GM18526 (cell line): ENCODE measurements around the gene PSMD11.

ENCODE experiments used
- POLR2A ChIP-seq: IDR thresholded peaks from 3 replicates; pipeline ENCODE4 v1.6.1; 2011; ENCODE audit not compliant: insufficient read length; ENCODE audit errors: extremely low read depth

PSMD11 gene

GRCh38 chr17:32460054-32460453 is 15.7 kb downstream of the PSMD11 start:
- TF ChIP-seq POLR2A, result no peak

- TF ChIP-seq POLR2A, result no peak
Observed at GRCh38 chr17:32461498-32461852, 17.2 kb downstream of the PSMD11 start.

GRCh38 chr17:32461853-32462617 is 17.7 kb downstream of the PSMD11 start:
- TF ChIP-seq POLR2A, result no peak

DNA sequence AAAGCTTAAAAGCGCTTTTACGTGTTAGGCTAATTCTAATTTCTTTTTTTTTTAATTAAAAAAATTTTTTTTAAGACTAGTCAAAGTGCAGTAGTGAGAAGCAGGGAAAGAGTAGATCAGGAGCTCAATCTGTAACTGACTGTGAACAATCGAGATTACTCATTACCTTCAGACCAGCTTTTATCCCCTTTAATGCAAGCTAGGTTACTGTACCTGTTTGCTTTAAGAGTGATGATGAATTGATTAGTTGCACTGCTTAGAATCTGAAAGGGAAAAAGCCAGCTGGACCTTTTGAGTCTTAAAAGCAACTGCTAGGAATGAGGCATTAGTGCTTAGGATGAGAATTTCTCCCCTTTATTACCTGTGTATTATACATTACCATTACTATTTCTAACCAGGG is 19.0 kb downstream of the PSMD11 start:
- TF ChIP-seq POLR2A, result no peak

DNA sequence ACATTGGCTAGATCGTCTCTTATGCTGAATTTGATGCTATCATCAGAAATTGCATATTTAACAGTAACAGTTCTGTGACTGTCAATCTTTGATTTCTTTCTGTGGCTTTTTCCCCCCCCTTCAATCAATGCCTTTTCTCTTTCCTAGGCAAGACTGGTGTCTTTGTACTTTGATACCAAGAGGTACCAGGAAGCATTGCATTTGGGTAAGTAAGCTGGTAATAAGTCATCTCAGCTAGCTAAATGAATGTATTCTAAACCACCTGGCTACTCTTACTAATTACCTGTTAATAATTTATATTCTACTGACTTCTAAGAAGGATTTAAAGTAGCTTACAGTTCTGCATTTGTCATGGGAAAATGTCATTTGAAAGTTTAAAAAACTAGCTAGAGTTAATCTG is 20.1 kb downstream of the PSMD11 start:
- no peak for TF ChIP-seq POLR2A

DNA sequence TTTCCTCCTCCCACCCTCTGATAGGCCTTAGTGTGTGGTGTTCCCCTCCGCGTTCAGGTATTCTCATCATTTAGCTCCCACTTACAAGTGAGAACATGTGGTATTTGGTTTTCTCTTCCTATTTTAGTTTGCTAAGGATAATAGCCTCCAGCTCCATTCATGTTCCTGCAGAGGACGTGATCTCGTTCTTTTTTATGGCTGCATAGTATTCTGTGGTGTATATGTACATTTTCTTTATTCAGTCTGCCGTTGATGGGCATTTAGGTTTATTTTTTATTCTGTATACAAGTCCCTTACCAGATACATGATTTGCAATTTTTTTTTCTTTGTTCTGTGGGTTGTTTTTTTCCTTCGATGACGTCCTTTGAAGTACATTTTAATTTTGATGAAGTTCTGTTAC is 23.6 kb downstream of the PSMD11 start:
- no peak for TF ChIP-seq POLR2A

GRCh38 chr17:32470405-32471167 is 26.3 kb downstream of the PSMD11 start:
- no peak for TF ChIP-seq POLR2A

DNA sequence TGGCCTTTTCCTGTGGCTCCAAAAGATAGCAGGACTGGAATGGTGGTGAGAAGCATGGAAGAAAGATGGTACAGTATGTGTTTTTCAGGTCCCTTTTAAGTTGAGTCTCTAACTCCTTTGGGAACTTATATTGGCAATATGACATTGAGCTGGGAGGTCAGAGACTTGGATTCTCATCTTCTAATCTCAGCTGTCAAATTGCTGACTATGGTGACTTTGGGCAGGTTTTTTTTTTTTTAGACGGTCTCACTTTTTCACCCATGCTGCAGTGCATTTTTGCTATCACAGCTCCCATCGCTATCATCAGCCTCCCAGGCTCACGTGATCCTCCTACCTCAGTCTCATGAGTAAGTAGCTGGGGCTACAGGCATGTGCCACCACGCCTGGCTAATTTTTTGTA is 27.3 kb downstream of the PSMD11 start:
- no peak for TF ChIP-seq POLR2A

- no peak for TF ChIP-seq POLR2A
Observed at GRCh38 chr17:32475258-32475657, 30.9 kb downstream of the PSMD11 start.

DNA sequence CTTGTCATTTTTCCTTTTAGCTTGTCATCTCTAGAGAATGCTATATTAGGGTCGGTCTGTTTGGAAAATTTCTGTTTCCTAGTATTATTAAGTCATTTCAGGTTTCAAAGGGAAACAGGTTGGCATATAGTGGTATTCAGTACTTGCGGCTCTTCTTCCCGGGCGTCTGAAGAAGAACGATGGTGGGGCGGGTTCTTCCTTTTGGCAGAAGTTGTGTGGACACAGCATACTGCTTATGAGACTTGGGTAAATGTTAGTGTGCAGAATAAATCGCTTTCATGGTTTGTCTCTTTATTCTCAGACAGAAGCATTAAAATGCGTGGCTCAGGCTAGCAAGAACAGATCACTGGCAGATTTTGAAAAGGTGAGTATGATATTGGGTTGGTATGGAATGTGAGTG is 32.9 kb downstream of the PSMD11 start:
- no peak for TF ChIP-seq POLR2A

DNA sequence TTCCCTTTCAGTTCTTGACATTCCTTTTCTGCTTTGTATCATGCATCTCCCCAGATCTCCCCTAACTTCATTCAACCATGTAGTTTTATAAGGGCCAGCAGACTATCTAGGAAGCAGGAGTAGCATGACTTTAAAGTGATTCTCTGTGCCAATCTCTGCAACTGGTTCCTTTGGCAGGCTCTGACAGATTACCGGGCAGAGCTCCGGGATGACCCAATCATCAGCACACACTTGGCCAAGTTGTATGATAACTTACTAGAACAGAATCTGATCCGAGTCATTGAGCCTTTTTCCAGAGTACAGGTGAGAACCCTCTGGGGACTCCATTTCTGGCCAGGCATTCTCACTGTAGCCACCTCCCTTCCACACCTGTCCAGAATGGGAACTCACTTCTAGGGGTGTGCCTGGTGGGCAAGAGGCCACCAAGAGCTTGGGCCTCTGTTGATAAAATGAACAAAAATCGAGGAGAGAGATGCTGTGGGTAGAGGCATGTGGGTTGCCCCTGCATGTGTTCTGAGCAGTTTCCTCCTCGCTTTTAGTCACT is 34.8 kb downstream of the PSMD11 start:
- TF ChIP-seq POLR2A, result no peak

DNA sequence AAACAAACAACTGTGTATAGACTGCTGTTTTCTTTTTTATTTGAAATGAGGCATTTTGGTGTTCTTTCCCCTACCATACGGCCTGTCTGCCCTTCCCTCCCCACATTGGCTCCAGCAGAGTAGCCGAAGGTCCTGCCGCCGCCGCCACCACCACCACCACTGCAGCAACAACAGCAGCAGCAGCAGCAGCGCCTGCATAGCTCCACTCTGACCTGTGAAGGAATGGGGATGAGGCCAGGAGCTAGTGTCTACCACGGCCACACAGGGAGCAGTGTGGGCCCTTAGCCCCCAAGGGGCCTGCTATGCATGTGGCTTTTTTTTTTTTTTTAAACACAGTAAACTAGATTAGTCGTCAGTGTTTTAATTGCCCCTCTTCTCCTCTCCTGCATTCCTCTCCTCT is 36.9 kb downstream of the PSMD11 start:
- TF ChIP-seq POLR2A, result no peak

DNA sequence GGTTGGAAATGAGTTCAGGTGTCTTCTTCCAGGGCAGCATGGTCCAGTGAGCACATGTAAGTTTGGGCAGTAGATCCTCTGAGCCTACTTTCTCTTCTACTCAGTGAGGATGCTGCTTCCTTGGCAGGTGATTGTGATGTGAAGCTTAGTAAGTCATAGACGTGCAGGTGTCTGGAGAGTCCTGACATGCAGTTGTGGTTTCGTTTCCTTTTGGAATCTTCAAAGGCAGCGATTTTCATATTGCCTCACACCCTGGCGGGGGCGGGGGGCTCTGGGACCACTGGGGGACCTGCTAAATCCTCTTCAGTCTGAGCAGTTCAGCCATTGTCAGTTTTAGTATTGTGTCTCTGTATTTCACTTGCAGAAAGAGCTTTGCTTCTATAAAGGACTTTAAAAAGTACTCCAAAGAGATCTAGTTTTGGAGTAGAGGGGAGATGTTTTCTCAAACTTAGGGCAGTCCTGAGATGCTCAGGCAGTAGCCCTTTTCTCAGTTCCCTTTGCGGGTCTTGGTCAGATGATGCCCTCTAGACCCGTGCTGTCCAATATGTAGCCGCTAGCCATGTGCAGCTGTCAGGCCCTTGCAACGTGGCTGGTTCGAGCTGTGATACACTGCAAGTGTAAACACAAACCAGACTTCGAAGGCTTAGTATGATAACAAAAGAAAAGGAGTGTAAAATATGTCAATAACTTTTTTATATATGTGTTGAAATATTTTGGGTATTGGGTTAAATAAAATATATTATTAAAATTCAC is 38.4 kb downstream of the PSMD11 start:
- TF ChIP-seq POLR2A, result no peak

- no peak for TF ChIP-seq POLR2A
Observed at GRCh38 chr17:32483451-32484019, 39.2 kb downstream of the PSMD11 start.

GRCh38 chr17:32484041-32484461 is 39.7 kb downstream of the PSMD11 start:
- no peak for TF ChIP-seq POLR2A
